ENCODE results near the gene FOXO3.

Gene FOXO3

DNA sequence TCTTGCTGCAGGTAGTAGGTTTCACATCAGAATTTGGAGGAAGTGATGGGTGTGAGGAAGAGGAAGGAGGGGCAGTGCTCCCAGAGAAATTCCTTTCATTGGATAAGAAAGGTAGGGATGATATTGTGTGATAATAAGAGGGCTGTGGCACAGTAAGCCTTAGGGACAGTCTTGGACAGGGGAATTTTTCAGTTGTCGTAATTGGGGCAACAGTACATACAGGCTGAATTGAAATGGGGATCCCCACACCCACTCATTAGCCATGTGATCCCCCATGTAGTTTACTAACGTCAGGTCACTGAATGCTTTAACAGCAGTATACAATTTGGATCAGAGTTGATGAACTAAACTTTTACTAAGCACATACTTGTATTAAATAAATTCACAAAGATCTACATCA lies 79.4 kb downstream of the FOXO3 start:
- DNase-seq (ENCODE audit: low read depth), result no peak
- TF ChIP-seq, protein P1, sequence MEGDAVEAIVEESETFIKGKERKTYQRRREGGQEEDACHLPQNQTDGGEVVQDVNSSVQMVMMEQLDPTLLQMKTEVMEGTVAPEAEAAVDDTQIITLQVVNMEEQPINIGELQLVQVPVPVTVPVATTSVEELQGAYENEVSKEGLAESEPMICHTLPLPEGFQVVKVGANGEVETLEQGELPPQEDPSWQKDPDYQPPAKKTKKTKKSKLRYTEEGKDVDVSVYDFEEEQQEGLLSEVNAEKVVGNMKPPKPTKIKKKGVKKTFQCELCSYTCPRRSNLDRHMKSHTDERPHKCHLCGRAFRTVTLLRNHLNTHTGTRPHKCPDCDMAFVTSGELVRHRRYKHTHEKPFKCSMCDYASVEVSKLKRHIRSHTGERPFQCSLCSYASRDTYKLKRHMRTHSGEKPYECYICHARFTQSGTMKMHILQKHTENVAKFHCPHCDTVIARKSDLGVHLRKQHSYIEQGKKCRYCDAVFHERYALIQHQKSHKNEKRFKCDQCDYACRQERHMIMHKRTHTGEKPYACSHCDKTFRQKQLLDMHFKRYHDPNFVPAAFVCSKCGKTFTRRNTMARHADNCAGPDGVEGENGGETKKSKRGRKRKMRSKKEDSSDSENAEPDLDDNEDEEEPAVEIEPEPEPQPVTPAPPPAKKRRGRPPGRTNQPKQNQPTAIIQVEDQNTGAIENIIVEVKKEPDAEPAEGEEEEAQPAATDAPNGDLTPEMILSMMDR (conservative IDR thresholded peaks at IDR 0.05; ENCODE audit: low read depth, low read length), result no peak

DNA sequence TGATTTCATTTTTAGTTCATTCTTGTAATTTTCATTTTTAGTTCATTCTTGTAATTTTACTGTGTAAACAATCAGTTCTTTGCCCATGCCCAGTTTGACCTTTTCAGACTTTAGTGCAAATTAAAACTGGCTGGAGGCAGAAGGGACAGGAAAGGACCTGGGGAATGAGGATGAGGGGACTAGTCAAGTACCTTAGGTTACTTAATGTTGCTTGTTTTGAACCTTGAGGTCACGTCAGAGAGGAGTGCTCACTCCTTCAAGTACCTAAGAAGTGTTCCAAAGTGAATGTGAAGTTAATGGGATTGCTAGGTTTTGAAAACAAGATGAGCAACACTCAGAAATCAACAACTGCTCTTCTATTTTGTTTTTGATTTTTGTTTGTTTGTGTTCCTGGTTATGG lies 82.5 kb downstream of the FOXO3 start:
- H3K4me3 ChIP-seq (ENCODE audit: low read length), result no peak overlapping the region
- TF ChIP-seq, protein P1 (conservative IDR thresholded peaks at IDR 0.05; ENCODE audit: low read depth, low read length), result no peak
- no peak for DNase-seq (ENCODE audit: low read depth)

More for the DNA sequence above, 79.4 kb downstream of the FOXO3 start:
- no peak overlapping the region for H3K4me3 ChIP-seq (ENCODE audit: low read length)

DNA sequence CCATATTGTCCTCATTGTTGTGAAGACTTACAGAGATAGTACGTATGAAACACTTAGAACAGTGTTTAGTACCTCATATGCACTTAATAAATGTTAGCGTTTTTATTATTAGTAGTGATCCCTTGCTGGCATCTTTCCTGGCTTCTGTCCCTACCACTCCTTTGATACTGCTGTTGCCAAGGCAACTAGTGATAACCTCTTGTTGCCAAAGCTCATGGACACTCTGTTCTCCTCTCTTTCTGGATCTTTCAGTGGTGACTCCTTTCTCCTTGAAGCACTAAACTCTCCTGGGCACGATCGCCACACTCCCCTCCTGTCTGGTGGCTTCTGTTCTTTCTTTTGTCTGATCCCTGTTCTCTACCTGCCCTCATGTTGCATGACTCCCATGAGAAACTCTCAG lies 83.5 kb downstream of the FOXO3 start:
- TF ChIP-seq, protein P1 (conservative IDR thresholded peaks at IDR 0.05; ENCODE audit: low read depth, low read length), result no peak
- H3K4me3 ChIP-seq (ENCODE audit: low read length), result no peak overlapping the region
- no peak for DNase-seq (ENCODE audit: low read depth)

DNA sequence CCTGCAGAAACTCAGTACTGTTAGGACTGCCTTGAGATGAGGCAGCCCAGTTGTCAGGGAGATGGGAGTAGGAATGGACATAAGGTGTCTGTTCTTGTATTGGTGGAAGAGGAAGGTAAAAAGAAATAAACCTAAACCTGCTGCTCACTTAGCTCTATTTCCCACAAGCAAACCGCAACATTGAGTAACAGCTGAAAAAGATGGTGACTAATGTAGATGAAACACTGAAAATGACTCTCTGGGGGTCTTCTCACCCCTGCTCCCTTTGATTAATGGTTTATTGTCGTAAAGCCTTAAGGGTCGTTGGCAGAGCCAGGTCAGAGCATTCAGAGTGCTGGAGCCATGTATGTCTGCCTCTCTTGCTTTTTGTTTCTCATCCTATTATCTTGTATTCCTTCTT lies 87.5 kb downstream of the FOXO3 start:
- TF ChIP-seq, protein P1 (conservative IDR thresholded peaks at IDR 0.05; ENCODE audit: low read depth, low read length), result no peak
- no peak for DNase-seq (ENCODE audit: low read depth)
- no peak overlapping the region for H3K4me3 ChIP-seq (ENCODE audit: low read length)

DNA sequence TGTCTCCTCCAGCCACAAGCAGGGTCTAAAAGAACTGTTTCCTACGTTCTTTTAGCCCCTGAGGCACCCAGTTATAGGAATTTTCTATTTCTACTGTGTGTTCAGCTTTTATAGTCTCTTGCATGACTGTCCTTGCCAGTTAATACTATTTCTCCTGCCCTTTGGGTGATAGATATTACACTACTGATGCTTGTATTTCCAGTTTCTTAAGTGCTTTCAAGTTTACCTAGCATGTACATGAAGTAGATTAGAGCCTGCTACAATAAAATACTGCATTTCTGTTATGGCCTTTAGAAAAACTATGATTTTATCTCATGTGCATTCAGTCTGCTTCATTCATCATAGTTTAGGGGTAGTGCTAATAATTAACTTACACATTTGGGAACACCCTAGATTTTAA lies 89.6 kb downstream of the FOXO3 start:
- TF ChIP-seq, protein P1 (conservative IDR thresholded peaks at IDR 0.05; ENCODE audit: low read depth, low read length), result no peak
- no peak overlapping the region for H3K4me3 ChIP-seq (ENCODE audit: low read length)
- DNase-seq (ENCODE audit: low read depth), result no peak

DNA sequence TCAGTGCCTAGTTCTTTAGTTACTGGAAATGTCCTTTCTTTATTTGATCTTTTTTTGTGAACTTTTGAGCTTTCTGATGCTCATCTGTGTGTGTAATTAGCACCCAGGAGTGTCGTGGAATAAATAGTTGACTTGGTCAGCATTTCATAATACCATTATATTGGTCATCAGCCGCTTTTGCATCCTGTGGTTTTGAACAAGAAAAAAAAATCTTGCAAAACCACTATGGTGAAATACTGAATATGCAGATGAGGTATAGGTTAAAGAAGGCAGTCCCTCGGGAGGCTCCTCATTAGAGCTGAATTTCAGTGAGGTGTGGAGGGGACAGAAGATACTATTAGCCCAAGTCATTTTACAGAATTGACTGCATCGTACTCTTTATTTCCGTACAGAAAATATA lies 90.1 kb downstream of the FOXO3 start:
- TF ChIP-seq, protein P1 (conservative IDR thresholded peaks at IDR 0.05; ENCODE audit: low read depth, low read length), result no peak
- no peak for DNase-seq (ENCODE audit: low read depth)
- H3K4me3 ChIP-seq (ENCODE audit: low read length), result no peak overlapping the region

DNA sequence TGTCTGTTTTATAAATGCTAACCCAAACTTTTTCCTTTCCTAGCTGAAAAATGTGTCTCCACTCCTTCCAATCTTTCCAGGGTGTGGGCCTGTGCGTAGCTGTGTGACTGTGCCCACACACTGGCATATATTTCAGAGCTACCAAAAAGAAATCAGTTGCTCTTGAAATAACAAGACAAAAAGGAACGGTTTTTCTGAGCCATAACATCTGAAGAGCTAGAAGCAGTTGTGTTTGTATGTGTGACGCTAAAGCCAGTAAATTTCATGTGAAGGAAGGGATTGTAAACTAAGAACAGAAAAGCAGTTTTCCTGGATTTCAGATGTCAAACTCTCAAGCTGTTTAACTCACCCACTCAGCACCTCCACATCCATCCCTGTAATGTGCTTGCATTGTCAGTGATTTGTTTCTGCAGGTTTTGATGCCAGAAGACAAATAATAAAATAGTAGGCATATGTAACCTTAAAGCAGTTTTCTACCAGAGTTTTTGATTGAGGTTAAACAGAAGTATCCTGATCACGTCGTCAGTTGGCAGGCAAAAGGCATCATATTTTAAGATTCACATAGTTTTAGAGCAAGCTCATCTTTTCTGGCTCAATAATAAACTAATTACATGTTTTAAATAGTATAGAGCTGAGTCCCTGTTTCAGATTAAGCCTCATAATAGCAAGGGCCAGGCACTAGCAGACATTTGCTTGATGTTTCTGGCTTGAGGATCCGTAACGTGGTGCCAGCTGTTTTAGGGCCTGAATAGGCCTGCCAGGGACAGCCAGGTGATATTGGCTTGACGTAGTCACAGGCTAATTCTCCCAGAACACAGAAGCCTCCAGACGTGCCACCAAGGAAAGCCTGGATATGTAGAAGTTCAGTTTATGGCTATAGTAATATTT lies 90.9 kb downstream of the FOXO3 start:
- peak; percentile 49 for DNase-seq (ENCODE audit: low read depth)
- TF ChIP-seq, protein P1 (conservative IDR thresholded peaks at IDR 0.05; ENCODE audit: low read depth, low read length), result no peak
- H3K4me3 ChIP-seq (ENCODE audit: low read length), result no peak overlapping the region

All from retinal pigment epithelial cell (primary cell).